ENCODE measurements around the gene EAF1.
A peak's percentile ranks its signal among the peaks of the same experiment; 100 is the strongest.
"Not testable (repeated sequence)": the region's sequence is repeated elsewhere in the genome, so short reads cannot be mapped to it uniquely, and the experiment has no call there.

Gene EAF1

DNA sequence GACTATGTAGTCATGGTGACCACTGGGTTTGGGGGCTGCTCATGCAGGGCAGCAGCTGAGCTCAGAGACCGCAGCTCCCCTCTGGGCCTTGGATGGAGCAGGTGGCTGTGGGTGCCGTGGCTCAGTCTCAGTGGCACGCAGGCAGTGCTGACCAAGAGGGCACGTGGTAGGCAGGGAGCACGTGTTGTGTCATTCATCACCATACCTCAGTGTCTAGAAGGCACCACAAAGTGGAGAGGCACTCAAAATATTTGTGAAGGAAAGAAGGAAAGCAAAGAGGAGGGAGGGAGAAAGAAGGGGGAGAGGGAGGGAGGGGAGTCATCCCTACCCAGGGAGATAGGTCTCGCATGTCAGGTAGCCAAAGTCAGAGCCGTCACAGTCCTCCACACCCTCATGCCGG, 26.1 kb downstream of the EAF1 start:
- DNase-seq: no peak

DNA sequence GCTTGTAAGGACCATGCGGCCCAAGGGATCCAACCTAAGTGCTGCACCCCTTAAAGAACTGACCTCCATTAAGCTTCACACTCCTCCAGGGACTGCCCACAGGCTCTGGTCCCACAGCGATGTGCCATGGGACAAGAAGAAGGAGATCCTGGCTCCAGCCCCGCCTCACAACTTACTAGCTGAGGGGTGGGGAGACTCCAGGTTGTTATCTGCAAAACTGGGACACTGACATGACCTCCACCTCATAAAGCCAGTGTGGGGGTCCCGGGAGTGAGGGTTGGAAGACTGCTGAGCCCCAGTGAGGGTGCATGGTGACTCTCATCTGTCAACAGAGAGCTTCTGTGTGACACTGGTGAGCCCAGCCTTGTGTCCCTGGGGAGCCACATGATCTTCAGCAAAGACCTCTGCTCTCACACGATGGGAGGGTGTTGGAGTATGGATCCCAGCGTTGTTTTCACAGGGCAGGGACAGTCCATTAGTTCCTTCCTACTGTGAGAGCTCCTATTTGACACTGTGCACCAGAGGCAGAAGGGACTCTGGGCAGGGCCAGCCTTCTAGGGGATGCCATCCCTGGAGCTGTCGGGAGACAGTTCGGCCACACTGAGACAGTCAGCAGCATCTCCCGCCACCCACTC, 26.7 kb downstream of the EAF1 start:
- no peak for DNase-seq

DNA sequence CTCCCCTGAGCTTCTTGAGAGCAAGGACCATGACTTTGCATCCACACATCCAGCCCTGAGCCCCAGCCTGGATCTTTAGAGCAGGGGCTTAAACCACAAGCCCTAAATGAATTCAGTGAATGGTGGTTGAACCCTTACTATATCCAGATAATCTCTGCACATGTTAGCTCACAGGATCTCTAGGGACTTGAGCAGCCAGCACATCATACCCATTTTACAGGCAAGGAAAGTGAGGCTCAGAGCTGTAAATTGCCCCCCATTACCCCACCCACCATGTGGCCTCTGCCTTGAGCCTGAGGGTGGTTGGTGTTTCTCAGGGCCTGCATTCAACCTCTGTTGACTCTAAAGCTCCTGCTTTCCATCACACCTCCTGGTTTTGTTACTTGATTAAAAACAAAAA, 27.6 kb downstream of the EAF1 start:
- DNase-seq: no peak

DNA sequence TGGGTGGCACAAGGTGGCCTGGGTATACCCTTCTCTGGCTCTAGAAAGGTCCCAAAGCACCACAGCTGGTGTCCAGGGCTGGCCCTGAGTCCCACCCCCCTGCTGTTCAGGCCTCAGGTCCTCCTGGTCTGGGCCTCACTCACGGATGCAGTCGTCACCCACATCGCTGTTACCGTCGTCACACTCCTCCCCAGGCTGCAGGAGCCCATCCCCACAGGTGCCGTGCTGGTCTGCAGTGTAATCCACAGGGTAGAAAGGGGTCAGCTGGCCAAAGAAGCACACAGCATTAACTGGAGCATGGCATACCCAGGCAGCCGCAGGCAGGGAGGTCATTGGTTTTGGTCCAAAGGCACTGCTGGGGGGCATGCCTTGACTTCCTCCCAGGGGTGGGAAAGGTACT, 28.4 kb downstream of the EAF1 start:
- DNase-seq: no peak

DNA sequence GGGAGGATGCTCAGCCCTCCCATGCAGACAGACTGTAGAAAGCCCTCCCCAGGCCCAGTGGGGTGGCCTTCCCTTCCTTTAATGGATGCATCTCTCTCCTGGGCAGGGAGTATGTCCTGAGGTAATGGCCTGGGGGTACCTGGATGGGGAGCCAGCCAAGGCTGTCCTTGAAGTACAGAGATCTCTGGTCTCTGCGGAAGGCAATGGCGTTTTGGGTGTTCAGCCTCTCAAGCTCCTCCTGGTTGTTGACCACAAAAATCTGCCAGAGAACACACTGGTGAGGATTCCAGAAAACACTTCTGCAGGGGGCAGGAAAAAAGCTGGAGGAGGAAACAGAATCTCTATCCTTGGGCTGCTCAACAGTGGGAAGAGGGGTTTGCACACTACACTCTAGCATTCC, 28.9 kb downstream of the EAF1 start:
- DNase-seq: no peak

DNA sequence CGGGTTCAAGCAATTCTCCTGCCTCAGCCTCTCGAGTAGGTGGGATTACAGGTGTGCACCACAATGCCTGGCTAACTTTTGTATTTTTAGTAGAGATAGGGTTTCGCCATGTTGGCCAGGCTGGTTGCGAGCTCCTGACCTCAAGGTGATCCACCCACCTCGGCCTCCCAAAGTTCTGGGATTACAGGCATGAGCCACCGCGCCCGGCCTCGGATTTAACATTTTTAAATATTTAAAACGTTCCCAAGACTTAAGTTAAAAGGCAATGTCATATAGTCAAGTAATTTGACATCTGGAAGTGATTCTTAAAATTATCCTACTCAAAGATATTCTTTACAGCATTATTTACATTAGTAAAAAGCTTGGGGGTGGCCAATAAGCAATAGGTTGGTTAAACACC, 29.5 kb downstream of the EAF1 start:
- DNase-seq: not testable (repeated sequence)

DNA sequence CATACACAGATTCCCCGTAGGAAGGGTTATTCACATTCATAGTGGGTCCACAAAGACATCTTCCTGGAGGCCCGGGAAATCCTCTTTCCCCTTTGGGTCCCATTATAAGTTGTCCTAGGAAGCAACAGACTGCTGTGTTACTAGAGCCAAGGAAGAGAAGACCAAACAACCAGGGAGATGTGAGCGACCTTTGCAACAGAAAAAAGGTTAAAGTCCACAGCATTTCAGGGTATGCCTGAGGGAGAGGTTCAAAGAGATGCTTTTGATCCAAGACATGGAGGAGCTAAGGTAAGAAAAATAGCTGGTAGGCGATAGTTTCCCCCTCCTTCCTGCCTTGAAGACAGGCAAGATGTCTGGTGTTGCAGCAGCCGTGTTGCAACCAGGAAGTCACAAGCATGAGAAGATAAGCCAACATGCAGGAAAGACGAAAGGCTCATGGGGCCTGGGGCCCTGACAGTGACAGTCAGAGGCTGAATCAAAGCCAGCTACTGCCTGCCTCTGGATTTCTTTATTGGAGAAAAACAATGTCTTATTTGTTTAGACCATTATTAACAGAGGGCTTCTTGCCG, 30.9 kb downstream of the EAF1 start:
- DNase-seq: no peak

DNA sequence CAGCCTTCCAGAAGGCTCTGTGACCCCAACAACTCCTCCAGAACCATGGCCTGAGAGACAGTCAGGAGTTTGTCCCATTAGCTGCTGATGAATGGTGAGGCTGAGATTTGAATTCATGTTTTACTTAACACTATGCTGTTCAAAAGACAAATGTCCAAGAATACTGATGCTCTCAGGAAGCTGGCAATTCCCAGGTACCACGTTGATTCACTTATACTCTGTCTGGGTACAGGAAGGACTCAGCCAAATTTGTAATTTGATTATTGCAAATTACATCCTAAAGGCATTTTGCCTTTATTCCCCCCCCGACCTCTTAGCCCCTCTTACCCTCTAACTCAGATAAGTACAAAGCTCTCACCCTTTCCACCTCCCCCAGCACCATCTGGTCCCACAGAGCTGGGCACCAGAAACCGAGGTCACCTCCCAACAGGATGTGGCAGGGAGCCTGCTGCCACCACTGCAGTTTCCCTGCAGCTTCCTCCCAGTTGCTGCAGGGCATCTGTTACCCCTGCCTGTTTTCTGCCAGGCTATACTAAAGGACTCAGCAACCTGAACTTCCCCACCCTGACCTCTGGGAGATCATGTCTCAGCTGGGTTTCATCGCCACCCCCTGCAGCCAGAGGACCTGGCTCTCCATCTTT, 33.6 kb downstream of the EAF1 start:
- no peak for DNase-seq

DNA sequence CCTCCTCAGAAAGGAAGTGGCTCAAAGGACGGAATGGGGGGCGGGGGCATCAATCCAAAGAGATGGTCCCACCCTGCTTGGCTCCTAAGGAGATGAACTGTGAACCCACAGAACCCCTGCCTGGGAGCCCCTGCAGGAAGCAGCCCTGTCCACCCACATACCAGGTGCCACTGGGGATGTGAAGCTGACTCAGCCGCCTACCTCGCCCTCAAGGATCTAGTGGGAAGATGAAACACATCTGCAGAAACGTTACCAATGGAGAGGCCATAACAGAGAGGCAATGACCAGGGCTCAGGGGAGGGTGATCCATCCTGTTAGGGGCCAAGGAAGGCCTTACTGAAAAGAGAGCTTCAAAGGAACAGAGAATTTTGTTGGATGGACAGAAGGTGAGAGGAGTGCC, 35.1 kb downstream of the EAF1 start:
- no peak for DNase-seq

DNA sequence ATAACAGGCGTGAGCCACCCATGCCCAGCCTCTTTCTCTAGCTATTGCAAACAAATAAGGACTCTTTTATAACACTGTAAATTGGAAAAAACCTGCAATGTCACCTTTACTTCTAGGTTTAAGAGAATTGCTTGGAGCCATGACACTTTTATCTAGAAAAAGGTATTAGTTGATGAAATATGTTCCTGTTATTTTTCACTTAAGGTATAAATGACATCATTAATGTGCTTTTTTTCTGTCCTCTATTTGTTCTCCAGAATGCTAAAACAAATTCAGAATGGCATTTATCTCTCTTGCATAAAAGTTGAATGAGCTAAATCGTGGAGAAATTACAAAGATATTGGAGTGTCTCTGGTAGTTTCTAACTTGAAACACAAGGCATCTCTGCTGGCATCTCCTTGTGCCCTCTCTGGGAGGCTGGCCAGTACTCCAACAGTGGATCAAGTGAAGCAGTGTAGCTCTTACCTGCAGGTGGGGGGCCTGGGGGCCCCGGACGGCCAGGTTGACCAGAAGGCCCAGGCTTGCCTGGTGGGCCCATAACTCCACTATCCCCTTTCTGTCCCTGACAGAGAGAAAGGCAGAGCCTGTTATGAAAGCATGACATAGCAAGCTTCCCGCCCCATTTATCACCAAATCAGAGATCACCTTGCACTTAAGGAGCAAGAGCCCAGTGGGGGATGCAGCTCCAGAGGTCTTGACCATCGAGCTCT, 38.6 kb downstream of the EAF1 start:
- DNase-seq: no peak

DNA sequence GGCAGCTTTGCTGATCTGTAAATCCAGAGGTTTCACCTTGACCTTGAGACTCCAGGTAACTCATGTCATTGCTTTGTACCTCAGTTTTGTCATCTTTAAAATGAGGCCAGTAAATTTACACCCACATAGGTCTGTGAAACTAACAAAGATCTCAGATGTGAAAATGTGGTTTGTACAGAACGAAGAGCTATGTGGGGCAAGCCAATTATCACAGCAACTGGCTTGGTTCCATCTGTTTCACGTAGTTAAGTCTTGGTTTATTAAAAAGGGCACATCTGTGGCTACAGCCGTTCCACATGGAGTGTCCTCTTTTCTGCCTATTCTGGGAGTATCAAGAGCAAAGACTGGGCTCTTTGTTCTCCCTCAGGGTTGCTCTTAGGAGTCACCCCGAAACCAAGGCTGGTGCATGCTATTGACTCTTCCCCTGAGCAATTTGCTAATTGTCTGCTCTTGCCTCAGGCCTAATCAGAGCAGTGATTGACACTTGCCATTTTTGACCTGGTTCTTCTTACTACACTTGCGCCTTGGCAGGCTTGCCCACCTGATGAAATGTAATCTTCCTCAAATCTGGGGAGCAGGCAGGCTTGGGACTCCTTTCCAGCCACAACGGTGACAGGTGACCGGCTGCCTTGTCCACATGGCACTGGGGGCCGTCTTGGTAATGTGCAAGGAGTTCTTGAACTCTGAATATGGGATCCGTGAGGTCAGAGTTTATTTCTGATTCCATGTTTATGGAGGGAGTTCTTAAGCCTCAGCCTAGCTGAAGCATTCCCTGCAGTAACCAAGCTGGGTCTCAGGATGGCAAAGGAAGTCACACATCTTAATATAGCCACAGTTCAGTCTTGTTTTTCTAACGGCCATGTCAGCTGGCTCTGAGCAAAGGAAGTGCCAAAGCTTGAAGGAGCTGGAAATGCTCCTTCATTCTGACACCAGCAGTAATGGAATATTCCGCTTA, 40.1 kb downstream of the EAF1 start:
- no peak for DNase-seq

DNA sequence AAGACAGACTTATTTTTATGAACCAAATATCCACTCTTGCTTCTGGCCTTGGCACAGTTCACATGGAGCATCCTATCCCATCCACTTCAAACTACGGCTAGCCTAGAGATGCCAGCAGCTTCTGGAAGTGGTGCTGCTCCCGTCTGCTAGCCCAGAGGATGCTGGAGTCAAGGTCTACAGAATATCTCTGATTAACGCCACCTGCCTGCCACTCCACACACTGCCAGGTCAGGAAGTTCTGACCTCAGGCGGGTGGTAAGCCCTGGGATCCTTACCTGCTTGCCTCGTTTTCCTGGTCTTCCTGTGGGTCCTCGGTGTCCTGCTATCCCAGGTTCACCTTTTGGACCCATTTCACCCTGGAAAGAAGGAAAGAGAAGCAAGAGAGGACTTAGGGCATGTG, 42.9 kb downstream of the EAF1 start:
- DNase-seq: no peak

DNA sequence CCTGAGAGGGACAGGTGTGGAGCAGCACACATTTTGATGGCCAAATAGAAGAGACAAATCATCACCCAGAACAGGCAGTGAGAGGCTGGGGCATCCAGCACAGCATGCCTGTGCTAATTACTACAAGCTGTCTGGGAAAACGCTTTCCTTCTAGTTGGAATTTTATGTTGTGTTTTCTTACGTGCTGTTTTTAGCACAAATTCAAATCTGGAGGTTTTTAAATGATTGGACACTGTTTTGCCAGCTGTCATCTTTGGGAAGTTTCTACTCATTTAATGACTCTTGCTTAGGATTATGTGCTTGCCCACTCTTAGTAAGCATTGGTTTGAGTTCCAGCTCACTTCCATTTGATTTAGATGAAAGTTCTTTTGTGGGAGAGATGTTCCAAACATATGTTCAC, 43.5 kb downstream of the EAF1 start:
- no peak for DNase-seq

DNA sequence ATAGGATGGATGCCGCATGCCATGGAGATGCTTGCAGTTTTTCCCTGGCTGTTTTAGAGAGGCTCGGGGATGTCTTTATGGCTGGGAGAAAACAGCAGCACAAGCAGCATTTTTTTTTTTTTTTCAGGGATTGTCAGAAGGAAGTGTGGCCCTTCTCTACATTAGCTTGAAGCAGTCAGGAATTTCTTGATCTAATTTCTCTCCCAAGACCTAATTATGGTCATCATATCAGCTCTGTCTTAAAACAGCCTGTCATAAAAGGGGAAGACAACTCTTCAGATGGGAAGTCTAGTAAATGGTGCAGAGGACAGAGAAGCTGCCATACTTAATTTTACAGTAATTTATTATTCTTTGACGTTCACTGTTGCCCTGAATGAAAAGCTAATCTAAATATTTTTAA, 44.5 kb downstream of the EAF1 start:
- DNase-seq: no peak

DNA sequence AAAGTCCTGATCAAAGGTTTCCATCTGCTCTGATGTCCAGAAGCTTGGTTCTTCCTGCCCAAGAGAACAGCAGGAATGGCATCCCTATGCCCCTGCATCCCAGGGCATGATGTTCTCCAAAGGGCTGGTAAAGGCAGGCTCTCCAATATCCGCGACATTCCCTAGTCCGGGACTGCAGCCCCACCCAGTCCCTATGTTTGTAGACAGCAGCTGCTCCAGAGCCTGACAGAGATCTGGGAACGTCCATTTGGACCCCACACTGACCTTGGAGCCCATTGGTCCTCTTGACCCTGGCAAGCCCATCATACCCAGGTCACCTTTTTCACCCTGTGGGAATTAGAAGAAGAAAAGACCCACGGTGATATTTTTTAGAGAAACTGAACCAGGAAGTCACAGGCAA, 47.8 kb downstream of the EAF1 start:
- no peak for DNase-seq

DNA sequence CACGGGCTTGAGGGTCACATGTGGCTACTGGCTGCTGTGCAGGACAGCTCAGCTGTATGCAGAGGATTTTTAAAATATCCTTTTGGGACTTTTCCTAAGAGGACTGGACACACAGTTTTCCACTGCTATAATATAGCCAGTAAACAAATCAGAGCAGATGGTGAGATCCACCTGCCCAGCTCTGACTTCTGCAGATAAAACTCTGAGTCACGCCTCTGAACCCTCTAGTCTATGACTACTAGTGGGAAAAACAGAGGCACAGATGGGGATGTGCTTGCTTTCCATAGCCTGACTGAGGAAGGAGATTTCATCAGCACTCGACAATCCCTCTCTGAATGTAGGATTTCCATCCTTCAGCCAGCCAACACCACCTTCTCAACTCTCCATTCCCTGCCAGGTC, 49.0 kb downstream of the EAF1 start:
- peak; percentile 11 for DNase-seq

DNA sequence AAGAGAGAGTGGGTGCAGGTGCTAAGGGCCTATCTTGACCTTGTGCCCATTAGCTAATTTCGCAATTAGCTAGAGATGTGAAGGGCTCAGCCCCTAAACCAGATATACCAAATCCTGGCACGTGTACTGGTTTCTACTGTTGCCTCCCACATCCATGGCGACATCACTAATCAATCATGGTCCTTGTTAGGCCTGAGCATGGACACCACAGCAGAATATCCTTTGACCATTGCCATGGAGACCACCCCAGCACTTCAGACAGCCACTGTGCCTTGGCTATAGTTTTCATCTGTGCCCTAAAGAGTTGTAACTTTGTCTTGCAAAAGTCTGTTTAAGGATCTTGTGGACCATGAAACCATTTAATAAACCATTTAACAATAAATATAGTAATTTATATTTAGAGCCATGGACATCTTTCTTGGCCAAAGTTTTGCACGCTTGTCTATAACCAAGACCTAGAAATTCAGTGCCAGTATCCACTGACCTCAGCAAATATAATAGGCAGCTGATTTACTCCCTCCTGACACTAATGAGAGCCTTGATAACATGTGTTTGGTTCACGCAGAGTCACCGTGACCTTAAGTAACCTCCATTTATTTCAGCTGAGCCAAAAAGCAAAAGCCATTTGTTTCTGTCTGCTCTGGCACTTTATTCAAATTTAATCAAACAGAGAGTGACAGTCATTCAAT, 50.7 kb downstream of the EAF1 start:
- DNase-seq: no peak

DNA sequence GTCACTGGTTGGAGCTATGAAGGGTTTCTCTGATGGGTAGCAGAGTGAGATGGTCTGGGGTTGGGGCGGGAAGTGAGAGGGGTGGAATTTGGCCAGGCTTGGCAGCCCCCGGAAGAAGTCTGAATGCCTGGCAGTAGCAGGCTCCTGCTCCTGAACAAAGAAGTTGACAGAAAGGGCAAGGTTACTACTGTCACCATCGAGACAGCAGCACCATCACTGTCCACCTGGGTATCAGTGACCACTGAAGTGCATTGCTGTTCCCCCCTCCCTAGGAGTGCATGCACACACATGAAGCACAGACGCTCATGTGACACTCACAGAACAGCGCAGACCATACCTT, 51.2 kb downstream of the EAF1 start:
- DNase-seq: no peak

DNA sequence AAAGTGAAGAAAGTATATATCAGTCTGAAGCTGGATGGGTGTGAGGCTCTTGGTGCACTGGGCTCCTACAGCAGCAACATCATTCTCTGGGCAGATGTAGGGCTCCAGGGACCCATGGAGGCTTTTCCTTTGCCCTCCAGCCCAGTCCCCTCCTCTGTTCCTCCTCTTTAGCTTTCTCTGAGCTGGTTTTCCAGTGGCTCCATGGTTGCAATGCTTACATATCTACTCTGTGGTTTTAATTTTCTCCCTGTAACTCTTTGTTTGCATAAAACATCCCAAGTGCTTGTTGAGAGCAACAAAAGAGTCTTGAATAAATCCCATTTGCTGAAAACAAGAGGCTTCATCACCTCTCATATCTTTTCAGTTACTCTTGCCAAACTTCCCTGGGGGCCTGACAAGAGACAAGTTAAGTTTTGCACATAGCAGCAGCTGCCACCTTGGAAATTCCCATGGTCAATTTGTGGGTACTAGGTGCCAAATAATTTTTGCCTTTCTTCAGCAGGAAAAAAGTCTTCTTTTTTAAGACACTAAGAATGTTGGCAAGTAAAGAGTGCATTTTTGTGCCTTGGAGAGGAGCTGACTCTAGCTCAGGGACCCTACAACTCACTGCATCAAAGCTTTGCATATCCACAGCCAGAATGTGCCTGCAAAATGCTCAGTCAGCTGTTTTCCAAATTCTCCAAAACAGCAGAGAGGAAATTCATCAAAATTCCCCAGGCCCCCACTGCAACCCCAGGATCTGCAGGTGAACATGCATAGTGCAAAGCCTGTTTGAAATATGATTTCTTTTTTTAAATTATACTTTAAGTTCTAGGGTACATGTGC, 52.2 kb downstream of the EAF1 start:
- DNase-seq: no peak

DNA sequence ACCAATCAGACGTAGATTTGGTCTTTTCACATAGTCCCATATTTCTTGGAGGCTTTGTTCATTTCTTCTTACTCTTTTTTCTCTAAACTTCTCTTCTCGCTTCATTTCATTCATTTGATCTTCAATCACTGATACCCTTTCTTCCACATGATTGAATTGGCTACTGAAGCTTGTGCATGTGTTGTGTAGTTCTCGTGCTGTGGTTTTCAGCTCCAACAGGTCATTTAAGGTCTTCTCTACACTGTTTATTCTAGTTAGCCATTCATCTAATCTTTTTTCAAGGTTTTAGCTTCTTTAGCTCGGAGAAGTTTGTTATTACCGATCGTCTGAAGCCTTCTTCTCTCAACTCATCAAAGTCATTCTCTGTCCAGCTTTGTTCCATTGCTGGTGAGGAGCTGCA, 57.2 kb downstream of the EAF1 start:
- DNase-seq: not testable (repeated sequence)

DNA sequence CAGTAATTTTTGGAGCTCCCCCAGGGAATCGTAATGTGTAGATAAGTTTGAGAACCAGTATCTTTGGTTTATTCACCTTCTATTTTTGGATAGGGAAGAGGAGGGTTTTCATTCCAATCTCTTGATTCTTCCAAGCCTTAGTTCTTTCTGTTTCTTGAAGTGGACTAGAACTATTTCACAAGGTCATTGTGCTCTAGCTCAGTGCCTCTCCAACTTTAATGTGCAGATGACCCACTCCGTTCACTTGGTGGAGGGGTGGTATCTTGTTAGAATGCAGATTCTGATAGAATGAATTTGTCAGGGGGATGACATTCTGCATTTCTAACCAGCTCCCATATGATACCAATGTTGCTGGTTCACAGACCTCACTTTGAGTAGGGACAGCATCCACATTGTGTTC, 58.6 kb downstream of the EAF1 start:
- DNase-seq: no peak

DNA sequence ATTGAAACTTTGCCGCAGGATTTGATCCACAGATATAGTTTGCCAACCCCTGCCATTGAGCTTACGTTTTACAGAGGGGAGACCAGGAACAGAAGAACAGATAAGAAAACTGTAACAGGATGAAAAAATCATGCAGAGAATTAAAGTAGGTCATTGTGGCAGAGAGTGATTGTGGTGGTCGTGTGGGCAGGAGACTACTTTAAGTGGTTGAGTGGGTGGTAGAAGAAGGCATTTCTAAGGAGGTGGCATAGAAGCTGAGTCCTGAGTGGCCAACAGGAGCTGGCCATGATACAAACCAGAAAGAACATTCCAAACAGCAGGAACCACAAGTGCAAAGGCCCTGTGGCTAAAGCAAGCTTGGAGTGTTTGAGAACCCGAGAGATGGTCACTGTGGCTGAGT, 59.6 kb downstream of the EAF1 start:
- no peak for DNase-seq

All from fibroblast of skin of right biceps (primary cell).